ENCODE data around the gene KLHL2. TPM values are rescaled to one million over a fixed set of nuclear protein-coding genes. Genes with fewer than 3 reads are reported as not detected.
A peak's percentile ranks its signal among the peaks of the same experiment; 100 is the strongest.

KLHL2 gene
- total RNA-seq, 3 donors from 2014 or later = 20.2 to 60.4 (median 38.0) TPM

GRCh38 chr4:165328101-165328425, 120.7 kb downstream of the KLHL2 start:
- Histone ChIP-seq H3K27me3 (no peaks in the 10 kb centered on the region), H3K9me3 (no peaks in the 10 kb centered on the region), H3K27ac (peak overlapping the region; percentile 89 to 92), H3K4me3 (peak overlapping the region; percentile 79 to 91 (median 91)), H3K4me1 (peaks cover 0 to 4% of the 10 kb centered on the region in 2 donors), H3K36me3 (no peaks in the 10 kb centered on the region)
- TF ChIP-seq POLR2AphosphoS5 (IDR thresholded peaks at IDR 0.05) (no peak), POLR2A (IDR thresholded peaks at IDR 0.05) (no peak), CTCF (IDR thresholded peaks at IDR 0.05) (no peak)
- intact Hi-C loops (cut with DNase I; ENCODE audit: low total_unique reads) = loop anchor here (10.0 kb wide), 1 partner anchor 123 kb away; the partner anchor contains the start of gene KLHL2
- no peak for DNase-seq (ENCODE audit: low spot score in 2 of 2)

DNA sequence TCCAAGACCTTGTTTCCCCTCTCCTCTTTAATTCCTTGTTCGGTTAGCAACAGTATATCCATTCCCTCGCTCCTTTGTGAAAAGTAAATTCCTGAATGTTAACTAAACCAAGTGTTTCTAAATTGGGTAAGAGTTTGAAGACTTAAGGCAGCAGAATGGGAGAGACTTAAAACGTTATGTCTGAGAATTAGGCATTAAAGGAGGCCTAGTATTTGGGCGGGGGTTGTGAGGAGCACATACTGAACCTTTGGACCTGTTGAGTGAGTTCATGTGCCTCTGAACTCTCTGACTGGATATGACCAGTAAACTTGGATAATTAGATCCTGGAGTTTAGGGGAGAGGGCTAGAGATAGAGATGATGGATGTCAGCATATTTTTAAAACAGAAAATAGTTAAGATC, 121.3 kb downstream of the KLHL2 start:
- Histone ChIP-seq H3K27me3 (no peaks in the 10 kb centered on the region), H3K36me3 (no peaks in the 10 kb centered on the region), H3K4me1 (peaks cover 0 to 4% of the 10 kb centered on the region in 2 donors), H3K27ac (peak overlapping the region in 1 of 2 donors; percentile 92), H3K9me3 (no peaks in the 10 kb centered on the region), H3K4me3 (peak overlapping the region in 2 of 3 donors; percentile 91)
- DNase-seq (ENCODE audit: low spot score in 2 of 2) = no peak
- TF ChIP-seq CTCF (IDR thresholded peaks at IDR 0.05) = no peak
- no peak for TF ChIP-seq POLR2AphosphoS5 (IDR thresholded peaks at IDR 0.05)
- no peak for TF ChIP-seq POLR2A (IDR thresholded peaks at IDR 0.05)
- intact Hi-C loops (cut with DNase I; ENCODE audit: low total_unique reads) = loop anchor here (10.0 kb wide), 1 partner anchor 124 kb away; the partner anchor contains the start of gene KLHL2

GRCh38 chr4:165330071-165330470, 122.7 kb downstream of the KLHL2 start:
- H3K27me3 ChIP-seq = no peaks in the 10 kb centered on the region
- H3K27ac ChIP-seq = no peak overlapping the region
- no peaks in the 10 kb centered on the region for H3K36me3 ChIP-seq
- no peak for DNase-seq (ENCODE audit: low spot score in 2 of 2)
- no peak overlapping the region for H3K4me3 ChIP-seq
- intact Hi-C loops (cut with DNase I; ENCODE audit: low total_unique reads) = no loop called here
- TF ChIP-seq POLR2AphosphoS5 (IDR thresholded peaks at IDR 0.05) (no peak), CTCF (IDR thresholded peaks at IDR 0.05) (no peak), POLR2A (IDR thresholded peaks at IDR 0.05) (no peak)
- no peaks in the 10 kb centered on the region for H3K9me3 ChIP-seq
- H3K4me1 ChIP-seq = peaks cover 0 to 4% of the 10 kb centered on the region in 2 donors

DNA sequence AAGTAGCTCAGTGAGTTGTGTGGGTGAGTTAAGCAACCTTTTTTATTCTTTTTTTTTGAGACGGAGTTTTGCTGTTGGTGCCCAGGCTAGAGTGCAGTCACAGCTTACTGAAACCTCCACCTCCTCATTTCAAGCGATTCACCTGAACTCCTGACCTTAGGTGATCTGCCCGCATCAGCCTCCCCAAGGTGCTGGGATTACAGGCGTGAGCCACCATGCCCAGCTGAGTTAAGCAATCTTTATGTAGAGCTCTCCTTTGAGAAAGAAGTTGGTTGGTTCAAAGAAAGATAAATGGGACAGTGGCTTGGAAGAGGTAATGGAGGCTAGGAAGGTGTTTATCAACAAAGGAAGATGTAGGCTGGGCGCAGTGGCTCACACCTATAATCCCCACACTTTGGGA, 123.3 kb downstream of the KLHL2 start:
- no peaks in the 10 kb centered on the region for H3K9me3 ChIP-seq

DNA sequence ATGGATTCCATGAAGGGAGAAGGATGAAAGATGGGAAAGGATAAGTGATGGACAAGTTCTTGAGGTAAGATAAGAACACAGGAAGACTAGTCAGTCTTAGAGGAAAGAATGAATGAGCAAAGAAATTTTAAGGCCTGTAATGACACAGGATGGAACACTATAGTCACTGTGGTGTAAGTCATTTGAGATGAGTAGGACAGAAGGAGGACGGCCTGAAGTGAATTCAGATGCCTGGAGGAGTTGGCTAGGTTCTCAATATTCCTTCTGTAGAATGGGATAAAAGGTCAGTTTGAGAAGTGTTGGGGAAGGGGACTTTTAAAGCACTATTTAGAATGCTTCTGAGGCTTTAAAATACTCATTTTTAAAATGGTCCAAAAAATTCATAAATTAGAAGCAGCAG, 124.0 kb downstream of the KLHL2 start:
- intact Hi-C loops (cut with DNase I; ENCODE audit: low total_unique reads) = no loop called here
- H3K27me3 ChIP-seq = no peaks in the 10 kb centered on the region
- no peaks in the 10 kb centered on the region for H3K36me3 ChIP-seq
- DNase-seq (ENCODE audit: low spot score in 2 of 2) = no peak
- no peak for TF ChIP-seq POLR2A (IDR thresholded peaks at IDR 0.05)
- TF ChIP-seq CTCF (IDR thresholded peaks at IDR 0.05) = no peak
- TF ChIP-seq POLR2AphosphoS5 (IDR thresholded peaks at IDR 0.05) = no peak
- H3K27ac ChIP-seq = no peak overlapping the region
- no peaks in the 10 kb centered on the region for H3K9me3 ChIP-seq
- H3K4me1 ChIP-seq = no peaks in the 10 kb centered on the region
- H3K4me3 ChIP-seq = no peak overlapping the region

More for the DNA sequence above, 123.3 kb downstream of the KLHL2 start:
- H3K27ac ChIP-seq = no peak overlapping the region
- peaks cover 0 to 4% of the 10 kb centered on the region in 2 donors for H3K4me1 ChIP-seq
- no peak overlapping the region for H3K4me3 ChIP-seq
- DNase-seq (ENCODE audit: low spot score in 2 of 2) = no peak
- TF ChIP-seq POLR2AphosphoS5 (IDR thresholded peaks at IDR 0.05) (no peak), POLR2A (IDR thresholded peaks at IDR 0.05) (no peak), CTCF (IDR thresholded peaks at IDR 0.05) (no peak)
- intact Hi-C loops (cut with DNase I; ENCODE audit: low total_unique reads) = no loop called here
- H3K36me3 ChIP-seq = no peaks in the 10 kb centered on the region
- no peaks in the 10 kb centered on the region for H3K27me3 ChIP-seq
